NCI-H526 (cell line): Measurements from ENCODE around the gene CFD.
"Not testable (repeated sequence)": the region's sequence is repeated elsewhere in the genome, so short reads cannot be mapped to it uniquely, and the experiment has no call there.

ENCODE experiments used
- DNase-seq, 2 experiments: peaks; one replicate each; lab custom pipeline; 2025; lab: John Stamatoyannopoulos, UW

The CFD gene

DNA sequence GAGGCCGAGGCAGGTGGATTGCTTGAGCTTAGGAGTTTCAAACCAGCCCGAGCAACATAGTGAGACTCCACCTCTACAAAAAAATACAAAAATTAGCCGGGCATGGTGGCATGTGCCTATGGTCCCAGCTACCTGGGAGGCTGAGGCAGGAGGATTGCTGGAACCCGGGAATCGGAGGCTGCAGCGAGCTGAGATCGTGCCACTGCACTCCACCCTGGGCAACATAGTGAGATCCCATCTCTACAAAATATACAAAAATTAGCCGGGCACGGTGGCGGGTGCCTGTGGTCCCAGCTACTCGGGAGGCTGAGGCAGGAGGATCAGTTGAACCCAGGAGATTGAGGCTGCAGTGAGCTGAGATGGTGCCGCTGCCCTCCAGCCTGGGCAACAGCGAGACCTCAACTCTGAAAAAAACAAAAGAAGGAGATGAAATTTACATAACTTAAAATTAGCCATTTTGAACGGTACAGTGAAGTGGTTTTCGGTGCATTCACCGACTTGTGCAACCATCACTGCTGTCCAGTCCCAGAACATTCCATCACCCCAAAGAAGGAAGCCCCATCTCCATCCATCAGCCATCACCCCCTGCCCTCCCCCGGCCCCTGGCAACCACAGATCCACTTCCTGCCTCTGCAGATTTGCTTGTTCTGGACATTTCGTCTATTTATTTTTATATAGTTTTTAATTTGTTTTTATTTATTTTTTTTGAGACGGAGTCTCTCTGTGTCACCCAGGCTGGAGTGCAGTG, 33.4 kb upstream of the CFD start:
- no peak for DNase-seq

DNA sequence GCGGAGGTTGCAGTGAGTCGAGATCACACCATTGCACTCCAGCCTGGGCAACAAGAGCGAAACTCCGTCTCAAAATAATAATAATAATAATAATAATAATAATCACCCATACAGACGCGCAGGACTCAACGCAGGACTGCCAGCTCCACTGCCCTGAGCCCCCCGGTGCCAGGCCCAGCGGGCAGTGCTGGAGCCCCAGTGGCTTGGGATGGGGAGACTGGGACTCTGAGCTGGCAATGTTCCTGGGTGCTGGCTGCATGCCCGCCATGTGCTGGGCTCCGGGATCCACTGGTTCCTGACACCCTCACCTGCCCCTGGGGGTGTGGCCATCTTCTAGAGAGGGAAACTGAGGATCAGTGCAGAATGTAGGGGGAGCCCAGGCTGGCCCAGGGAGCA, 32.2 kb upstream of the CFD start:
- DNase-seq: no peak

DNA sequence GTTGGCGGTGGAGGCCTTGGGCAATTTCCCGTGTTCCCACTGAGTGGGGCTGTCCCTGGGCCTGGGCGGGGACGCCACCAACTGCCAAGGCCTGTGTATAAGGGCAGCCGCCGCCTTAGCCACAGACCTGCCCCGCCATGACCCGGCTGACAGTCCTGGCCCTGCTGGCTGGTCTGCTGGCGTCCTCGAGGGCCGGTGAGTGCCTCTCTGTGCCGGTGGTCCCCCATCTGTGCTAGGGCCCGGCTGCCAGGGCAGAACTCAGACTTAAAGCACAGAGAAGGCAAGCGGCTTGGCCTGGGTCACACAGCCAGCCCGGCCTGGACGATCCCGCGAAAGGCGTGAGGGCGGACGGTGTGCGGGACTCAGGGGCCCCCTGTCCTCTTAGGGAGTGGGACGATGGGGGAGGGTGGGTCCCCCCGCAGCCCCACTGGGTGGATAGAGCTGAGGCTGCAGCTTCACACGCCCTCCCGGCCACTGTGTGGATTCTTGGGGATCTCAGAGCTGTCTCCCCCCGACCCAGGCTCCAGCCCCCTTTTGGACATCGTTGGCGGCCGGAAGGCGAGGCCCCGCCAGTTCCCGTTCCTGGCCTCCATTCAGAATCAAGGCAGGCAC, 31.6 kb upstream of the CFD start, which contains the start of gene AZU1:
TSS of gene AZU1 (plus strand) at position 128 of the 612 bp plus-strand sequence. CDS start at position 138, 10 bp downstream.
- no peak for DNase-seq

DNA sequence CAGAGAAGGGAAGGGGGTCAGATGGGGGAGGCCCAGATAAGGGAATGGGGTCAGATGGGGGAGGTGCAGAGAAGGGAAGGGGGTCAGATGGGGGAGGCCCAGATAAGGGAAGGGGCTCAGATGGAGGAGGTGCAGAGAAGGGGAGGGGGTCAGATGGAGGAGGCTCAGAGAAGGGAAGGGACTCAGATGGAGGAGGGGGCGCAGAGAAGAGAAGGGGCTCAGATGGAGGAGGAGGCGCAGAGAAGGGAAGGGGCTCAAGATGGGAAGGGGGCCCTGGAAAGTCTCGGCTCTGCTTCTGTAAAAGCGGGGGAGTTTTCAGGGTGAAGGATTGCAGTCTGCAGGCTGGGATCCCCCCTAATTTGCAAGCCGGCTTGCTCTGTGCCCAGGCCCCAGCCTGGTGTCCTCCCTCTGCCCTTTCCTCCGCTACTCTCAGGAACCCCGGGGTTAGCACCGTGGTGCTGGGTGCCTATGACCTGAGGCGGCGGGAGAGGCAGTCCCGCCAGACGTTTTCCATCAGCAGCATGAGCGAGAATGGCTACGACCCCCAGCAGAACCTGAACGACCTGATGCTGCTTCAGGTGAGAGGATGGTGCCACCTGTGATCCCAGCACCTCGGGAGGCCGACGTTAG, 30.2 kb upstream of the CFD start:
- no peak for DNase-seq

DNA sequence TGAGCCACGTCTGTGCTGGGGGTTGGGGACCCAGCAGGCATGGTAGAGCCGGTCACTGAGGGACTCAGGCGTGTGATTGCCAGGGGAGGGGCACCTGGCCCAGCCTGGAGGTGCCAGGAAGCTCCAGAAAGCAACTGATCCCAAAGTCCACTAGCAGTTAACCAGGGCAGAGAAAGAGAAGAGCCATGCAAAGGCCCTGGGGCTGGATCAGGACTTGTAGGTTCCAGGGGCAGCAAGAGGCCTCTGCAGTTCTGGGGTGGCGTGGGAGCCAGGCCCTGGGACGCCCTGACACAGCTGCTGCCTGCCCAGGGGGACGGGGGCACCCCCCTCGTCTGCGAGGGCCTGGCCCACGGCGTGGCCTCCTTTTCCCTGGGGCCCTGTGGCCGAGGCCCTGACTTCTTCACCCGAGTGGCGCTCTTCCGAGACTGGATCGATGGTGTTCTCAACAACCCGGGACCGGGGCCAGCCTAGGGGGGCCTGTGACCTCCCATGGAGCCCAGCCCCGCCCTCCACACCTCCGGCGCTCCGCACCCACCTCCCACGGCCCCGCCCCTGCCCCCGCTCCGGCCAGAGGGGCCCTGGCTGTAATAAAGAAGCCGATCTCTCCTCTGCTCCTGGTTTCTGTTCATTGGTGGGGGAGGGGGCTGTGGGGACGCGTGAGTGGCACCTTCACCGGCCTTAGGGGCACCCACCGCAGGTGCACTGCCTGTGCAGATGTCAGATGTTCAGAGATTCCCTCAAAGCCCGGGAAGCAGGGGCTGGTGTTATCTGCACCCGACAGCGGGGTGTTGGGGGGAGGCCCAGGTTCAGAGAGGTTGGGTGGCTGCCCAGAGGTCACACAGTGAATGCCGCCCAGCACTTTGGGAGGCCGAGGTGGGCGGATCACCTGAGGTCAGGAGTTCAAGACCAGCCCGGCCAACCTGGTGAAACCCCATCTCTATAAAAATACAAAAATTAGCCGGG, 27.8 kb upstream of the CFD start:
- DNase-seq: no peak

DNA sequence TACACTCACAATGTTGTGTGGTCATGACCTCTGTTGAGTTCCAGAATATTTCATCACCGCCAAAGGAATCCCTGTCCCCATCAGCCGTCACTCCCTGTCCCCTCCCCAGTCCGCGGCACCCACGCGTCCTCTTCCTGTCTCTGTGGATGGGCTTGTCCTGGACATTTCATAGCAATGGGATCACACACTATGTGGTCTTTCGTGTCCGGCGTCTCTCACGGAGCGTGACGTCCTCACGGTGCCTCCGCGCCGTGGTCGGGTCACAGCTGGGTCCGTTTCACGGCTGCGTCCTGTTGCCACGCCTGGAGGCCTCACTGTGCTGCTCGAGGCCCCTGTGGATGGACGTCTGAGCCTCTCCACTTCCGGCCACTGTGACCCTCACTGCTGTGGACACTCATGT, 25.2 kb upstream of the CFD start:
- no peak for DNase-seq

DNA sequence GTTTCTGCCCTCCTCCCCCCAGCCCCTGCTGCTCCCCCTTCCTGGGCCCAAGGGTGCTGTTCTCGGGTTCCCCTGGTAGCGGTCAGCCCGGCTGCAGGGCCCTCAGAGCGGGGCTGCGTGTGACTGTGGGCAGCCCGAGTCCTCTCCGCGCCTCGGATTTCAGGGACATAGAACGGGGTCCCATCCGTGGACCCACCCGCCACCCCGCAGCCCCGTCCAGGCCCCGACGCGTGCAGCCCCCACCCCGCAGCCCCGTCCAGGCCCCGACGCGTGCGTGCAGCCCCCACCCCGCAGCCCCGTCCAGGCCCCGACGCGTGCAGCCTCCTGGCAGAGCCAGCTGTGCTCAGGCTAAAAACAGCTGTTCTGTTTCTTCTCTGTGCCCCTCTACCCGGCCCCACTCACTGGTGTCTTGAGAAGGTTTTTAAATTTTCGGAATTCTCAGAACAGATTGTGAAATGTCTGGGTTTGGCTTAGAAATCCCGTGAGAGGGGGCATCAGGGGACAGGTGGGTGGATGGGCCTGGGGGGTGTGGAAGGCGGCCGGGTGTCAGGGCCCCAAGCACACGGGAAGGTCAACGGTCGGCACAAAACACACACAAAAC, 24.2 kb upstream of the CFD start:
- no peak for DNase-seq

DNA sequence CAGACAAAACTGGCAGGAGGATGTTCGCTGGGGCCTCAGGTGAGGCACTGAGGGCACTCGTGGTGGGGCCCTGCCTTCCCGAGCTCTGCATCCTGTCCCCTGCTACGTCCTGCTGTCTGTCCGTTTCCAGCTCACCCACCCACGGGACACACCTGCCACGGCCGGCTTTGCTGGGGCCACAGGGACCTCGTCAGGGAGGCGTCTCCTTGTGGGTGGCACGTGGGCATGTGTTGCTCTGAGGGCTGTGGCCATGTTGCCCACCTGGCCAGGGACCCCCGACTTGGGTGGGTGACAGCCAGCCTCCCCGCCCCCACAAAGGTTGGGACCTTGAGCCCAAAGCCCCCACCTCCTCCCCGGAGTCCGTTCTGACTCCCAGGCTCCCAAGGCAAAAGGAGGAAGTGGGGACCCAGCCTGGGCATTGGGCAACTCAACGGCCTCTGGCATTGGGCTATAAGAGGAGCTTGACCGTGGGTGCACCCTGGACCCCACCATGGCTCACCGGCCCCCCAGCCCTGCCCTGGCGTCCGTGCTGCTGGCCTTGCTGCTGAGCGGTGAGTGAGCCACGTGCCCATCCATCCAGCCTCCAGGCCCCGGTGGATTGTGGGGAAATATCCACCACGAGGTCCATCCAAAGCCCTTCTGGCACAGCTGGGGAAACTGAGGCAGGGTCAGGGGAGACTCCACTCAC, 18.8 kb upstream of the CFD start, which contains the start of gene PRTN3:
TSS of gene PRTN3 (plus strand) at position 481 of the 688 bp plus-strand sequence. CDS start at position 491, 10 bp downstream.
- no peak for DNase-seq

DNA sequence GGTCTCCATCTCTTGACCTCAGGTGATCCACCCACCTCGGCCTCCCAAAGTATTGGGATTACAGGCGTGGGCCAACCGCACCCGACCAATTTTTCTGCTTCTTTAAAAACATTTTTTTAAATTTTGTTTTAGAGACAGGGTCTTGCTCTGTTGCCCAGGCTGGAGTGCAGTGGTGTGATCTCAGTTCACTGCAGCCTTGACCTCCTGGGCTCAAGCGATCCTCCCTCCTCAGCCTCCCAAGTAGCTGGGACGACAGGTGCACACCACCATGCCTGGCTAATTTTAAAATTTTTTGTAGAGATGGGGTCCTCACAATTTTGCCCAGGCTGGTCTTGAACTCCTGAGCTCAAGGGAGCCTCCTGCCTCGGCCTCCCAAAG, 16.7 kb upstream of the CFD start:
- DNase-seq: not testable (repeated sequence)

DNA sequence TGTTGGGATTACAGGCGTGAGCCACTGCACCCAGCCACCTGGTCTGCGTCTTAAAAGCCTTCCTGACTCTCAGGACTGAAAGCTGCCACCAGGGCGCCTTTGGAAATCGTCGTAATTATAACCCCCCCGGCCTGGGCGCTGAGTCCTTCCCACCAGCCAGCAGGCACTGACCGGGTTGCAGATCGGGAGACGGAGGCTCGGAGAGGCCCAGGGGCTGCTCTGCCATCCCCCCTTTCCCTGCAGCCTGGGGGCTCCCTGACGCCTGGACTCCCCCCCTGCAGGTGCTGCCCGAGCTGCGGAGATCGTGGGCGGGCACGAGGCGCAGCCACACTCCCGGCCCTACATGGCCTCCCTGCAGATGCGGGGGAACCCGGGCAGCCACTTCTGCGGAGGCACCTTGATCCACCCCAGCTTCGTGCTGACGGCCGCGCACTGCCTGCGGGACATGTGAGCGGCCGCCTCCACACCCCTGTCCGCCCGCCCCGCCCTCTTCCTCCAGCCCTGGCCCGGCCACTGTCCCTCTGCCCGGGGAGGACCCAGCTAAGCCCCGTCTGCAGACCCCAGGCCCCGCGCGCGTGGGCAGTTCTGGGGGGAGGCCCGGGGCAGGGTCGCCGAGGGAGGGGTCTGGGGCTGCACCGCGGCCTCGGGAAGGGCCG, 16.2 kb upstream of the CFD start:
- DNase-seq: no peak

DNA sequence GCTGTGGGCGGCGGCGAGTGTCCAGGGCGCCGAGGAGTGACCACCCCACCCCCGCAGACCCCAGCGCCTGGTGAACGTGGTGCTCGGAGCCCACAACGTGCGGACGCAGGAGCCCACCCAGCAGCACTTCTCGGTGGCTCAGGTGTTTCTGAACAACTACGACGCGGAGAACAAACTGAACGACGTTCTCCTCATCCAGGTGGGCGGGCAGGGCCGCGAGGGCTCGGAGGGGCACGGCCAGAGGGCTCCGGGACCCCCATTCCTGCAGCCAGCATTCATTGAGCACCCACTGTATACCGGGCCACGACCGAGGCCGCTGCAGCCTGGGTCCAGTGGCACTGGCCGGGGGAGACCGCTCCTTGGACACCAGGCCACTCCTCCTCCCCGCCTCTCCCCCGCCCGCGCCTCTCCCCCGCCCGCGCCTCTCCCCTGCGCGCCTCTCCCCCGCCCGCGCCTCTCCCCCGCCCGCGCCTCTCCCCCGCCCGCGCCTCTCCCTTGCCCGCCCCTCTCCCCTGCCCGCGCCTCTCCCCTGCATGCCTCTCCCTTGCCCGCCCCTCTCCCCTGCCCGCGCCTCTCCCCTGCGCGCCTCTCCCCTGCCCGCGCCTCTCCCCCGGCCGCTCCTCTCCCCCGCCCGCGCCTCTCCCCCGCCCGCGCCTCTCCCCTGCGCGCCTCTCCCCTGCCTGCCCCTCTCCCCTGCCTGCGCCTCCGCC, 15.5 kb upstream of the CFD start:
- DNase-seq: no peak

DNA sequence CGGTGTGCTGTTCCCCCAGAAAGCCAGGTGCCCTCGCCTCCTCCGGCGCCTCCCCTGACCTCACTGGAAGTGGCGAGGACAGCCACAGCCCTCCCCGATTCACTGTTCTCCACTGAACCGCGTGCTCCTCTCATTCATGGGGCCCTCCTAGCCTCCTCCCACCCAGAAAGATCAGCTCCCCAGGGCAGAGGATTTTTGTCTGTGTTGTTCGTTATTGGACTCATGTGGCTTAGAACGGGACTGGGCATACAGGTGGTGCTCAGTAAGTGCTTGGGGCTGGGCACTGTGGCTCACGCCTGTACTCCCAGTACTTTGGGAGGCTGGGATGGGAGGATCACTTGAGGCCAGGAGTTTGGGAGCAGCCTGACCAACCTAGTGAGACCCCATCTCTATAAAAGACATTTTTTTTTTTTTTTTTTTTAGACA, 14.9 kb upstream of the CFD start:
- DNase-seq: no peak

DNA sequence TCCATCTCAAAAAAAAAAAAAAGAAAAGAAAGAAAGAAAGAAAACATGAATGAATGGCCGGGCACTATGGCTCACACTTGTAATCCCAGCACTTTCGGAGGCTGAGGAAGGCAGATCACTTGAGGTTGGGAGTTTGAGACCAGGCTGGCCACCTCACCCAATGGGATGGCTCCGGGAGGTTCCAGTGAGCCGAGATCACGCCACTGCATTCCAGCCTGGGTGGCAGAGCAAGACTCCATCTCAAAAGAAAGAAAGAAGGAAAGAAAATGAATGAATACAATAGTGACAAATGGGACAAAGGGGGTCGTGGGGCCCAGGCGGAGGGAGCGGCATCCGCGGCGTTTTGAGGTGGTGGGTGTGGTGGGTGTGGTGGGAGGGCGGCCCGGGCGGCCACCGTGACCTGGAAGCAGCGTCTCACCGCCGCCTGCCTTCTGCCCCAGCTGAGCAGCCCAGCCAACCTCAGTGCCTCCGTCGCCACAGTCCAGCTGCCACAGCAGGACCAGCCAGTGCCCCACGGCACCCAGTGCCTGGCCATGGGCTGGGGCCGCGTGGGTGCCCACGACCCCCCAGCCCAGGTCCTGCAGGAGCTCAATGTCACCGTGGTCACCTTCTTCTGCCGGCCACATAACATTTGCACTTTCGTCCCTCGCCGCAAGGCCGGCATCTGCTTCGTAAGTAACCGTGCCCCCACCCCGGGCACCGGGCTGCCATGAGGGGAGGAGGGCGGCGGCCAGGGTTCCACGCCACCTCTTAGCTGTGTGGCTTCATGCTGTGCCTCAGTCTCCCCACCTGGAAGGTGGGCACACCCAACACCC, 13.6 kb upstream of the CFD start:
- no peak for DNase-seq

DNA sequence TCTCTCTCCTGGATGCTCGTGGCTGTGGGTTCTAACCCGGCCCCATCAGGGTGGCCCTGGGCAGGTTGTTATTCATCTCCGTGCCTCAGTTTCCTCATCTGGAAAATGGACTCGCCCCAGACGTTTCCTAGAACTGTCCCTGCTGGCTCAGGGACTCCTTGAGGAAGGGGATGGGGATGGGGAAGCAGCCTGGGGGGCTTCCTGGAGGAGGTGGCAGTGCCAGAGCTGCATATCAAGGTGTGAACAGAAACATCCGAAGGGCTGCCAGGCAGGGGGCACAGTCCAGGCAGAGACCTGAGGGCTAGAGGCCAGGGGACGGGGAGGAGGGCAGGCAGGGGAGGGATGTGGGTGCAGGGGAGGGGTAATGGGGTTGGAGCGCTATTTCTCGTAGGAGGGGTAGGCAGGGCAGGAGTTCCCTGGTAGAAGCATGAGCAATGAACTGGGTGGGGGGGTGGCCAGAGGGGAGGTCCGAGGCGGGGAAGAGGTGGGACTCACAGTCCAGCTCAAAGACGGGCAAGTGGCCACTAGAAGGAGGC, 11.0 kb upstream of the CFD start:
- DNase-seq: no peak

DNA sequence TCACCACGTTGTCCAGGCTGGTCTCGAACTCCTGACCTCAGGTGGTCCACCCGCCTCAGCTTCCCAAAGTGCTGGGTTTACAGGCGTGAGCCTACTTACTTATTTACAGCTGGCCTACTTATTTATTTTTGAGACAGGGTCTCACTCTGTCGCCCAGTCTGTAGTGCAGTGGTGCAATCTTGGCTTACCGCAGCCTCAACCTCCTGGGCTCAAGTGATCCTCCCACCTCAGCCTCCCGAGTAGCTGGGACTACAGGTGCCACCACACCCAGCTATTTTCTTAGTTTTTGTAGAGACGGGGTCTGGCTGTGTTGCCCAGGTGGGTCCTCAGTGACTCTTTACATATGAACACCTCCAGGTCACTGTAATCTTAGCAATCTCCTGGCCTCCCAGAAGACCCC, 10.3 kb upstream of the CFD start:
- DNase-seq: not testable (repeated sequence)

DNA sequence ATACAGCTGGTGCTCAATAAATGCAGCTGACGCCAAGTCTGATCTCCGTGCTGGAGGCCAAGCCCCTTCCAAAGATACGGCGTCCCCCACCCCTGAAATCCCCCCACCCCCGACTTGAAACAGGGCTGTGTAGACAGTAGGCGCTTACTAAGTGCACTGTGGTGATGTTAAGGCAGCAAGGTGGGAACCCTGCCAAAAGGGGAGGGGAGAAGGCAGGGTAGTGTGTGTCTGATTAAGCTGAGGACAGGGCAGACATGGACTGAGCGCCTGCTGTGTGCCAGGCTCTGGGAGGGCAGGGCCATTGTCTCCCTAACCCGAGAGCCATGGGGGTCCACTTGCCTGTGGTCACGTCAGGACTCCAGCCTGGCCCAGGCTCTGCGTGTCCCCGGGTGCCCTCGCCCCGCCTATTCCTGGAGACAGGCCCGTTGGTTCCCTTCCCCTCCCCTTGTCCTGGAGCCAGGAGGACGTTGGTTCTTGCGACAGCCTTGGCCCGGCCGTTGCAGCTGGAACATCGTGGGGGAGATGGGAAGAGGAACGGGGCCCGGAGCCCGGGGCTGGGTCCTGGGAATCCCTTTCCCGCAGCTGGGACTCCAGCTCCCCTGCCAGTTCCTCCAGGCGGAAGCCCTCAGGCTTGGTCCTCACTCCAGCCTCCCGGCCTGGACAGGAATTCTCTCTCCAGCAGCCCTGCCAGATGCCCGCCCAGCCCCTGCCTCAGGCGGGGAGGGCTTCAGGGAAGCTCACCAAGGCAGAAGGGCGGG, 9.1 kb upstream of the CFD start:
- peak in 1 of 2 experiments; percentile 69 for DNase-seq

DNA sequence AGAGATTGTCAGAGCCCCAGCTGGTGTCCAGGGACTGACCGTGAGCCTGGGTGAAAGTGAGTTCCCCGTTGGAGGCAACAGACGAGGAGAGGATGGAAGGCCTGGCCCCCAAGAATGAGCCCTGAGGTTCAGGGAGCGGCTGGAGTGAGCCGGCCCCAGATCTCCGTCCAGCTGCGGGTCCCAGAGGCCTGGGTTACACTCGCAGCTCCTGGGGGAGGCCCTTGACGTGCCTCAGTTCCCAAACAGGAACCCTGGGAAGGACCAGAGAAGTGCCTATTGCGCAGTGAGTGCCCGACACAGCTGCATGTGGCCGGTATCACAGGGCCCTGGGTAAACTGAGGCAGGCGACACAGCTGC, 8.5 kb upstream of the CFD start:
- DNase-seq: no peak
